ENCODE measurements around the gene MAPK8. TPM values are rescaled to one million over a fixed set of nuclear protein-coding genes. Genes with fewer than 3 reads are reported as not detected.

Gene MAPK8
- total RNA-seq, 2 donors from 2014 or later, result 39.3 to 74.4 TPM

- Histone ChIP-seq H3K36me3 (no peaks in the 10 kb centered on the region), H3K9me3 (no peaks in the 10 kb centered on the region), H3K4me3 (no peak overlapping the region), H3K27ac (no peak overlapping the region), H3K27me3 (replicated peaks; ENCODE audit: insufficient read depth) (no peaks in the 10 kb centered on the region), H3K4me1 (replicated peaks) (peaks cover 5% of the 10 kb centered on the region)
- 92% methylated on average over 9 of the region's 9 CpGs for WGBS
- intact Hi-C loops (cut with DNase I), result no loop called here
- TF ChIP-seq POLR2AphosphoS5 (IDR thresholded peaks at IDR 0.05), result no peak
- TF ChIP-seq POLR2A (IDR thresholded peaks at IDR 0.05), result no peak
- TF ChIP-seq CTCF (IDR thresholded peaks at IDR 0.05), result no peak
- DNase-seq (ENCODE audit: low spot score), result no peak
Observed at GRCh38 chr10:48290286-48290685, 16.2 kb upstream of the MAPK8 start.

- WGBS, result 76% methylated on average over 3 of the region's 3 CpGs
- no peak for DNase-seq (ENCODE audit: low spot score)
- no peaks in the 10 kb centered on the region for H3K27me3 ChIP-seq (replicated peaks; ENCODE audit: insufficient read depth)
- no peak overlapping the region for H3K4me3 ChIP-seq
- TF ChIP-seq CTCF (IDR thresholded peaks at IDR 0.05), result no peak
- no peak for TF ChIP-seq POLR2AphosphoS5 (IDR thresholded peaks at IDR 0.05)
- no peak for TF ChIP-seq POLR2A (IDR thresholded peaks at IDR 0.05)
- peaks cover 5% of the 10 kb centered on the region for H3K4me1 ChIP-seq (replicated peaks)
- no peaks in the 10 kb centered on the region for H3K36me3 ChIP-seq
- no peak overlapping the region for H3K27ac ChIP-seq
- no peaks in the 10 kb centered on the region for H3K9me3 ChIP-seq
- intact Hi-C loops (cut with DNase I), result no loop called here
Observed at GRCh38 chr10:48291190-48291589, 15.3 kb upstream of the MAPK8 start.

DNA sequence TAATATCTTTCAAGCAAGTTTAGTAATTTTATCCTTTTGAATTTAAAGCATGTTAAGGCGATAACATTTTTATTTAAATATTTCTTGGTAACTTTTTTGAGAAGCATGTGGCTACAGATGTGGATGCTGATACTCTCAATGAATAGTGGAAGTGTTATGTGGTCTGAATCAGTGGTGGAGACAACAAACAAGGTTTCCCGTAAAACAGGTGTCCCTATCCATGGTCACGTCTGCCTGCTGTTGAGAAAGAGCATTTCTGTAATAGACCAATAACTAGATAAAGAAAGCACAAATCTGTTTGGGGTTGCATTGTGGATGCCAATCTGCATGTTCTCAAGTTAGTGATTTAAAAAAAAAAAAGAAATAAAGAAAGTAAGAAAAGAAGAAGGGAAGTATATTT is 13.9 kb upstream of the MAPK8 start:
- DNase-seq (ENCODE audit: low spot score), result no peak
- Histone ChIP-seq H3K4me3 (no peak overlapping the region), H3K4me1 (replicated peaks) (peaks cover 10% of the 10 kb centered on the region), H3K27ac (no peak overlapping the region), H3K27me3 (replicated peaks; ENCODE audit: insufficient read depth) (no peaks in the 10 kb centered on the region), H3K9me3 (no peaks in the 10 kb centered on the region), H3K36me3 (no peaks in the 10 kb centered on the region)
- intact Hi-C loops (cut with DNase I), result no loop called here
- WGBS, result 96% methylated on average over 3 of the region's 3 CpGs
- TF ChIP-seq POLR2A (IDR thresholded peaks at IDR 0.05) (no peak), CTCF (IDR thresholded peaks at IDR 0.05) (no peak), POLR2AphosphoS5 (IDR thresholded peaks at IDR 0.05) (no peak)

DNA sequence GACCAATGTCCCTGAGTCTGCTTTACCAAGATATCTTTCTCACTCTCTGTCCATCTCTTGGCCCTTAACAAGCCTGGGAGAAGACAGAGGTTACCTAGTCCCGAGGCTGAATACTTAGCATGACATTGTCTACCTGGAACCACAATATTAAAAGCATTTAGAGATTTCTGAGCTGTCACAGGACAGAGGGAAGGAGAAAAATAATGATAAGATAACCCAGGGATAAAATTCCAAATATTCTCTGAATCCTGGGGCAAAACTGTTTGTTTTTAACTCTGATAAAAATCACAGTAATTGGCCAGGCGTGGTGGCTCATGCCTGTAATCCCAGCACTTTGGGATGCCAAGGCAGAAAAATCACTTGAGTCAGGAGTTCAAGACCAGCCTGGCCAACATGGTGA is 12.0 kb upstream of the MAPK8 start:
- no peak for DNase-seq (ENCODE audit: low spot score)
- H3K27ac ChIP-seq, result no peak overlapping the region
- intact Hi-C loops (cut with DNase I), result no loop called here
- no peaks in the 10 kb centered on the region for H3K27me3 ChIP-seq (replicated peaks; ENCODE audit: insufficient read depth)
- H3K36me3 ChIP-seq, result no peaks in the 10 kb centered on the region
- H3K4me1 ChIP-seq (replicated peaks), result peaks cover 5% of the 10 kb centered on the region
- 85% methylated on average over 2 of the region's 2 CpGs for WGBS
- H3K4me3 ChIP-seq, result no peak overlapping the region
- TF ChIP-seq CTCF (IDR thresholded peaks at IDR 0.05) (no peak), POLR2A (IDR thresholded peaks at IDR 0.05) (no peak), POLR2AphosphoS5 (IDR thresholded peaks at IDR 0.05) (no peak)
- no peaks in the 10 kb centered on the region for H3K9me3 ChIP-seq

GRCh38 chr10:48296576-48297098 is 9.8 kb upstream of the MAPK8 start:
- Histone ChIP-seq H3K4me1 (replicated peaks) (peaks cover 5% of the 10 kb centered on the region), H3K27ac (peak overlapping the region in 1 of 2 donors; percentile 50), H3K9me3 (no peaks in the 10 kb centered on the region), H3K27me3 (replicated peaks; ENCODE audit: insufficient read depth) (no peaks in the 10 kb centered on the region), H3K36me3 (no peaks in the 10 kb centered on the region), H3K4me3 (no peak overlapping the region)
- 73% methylated on average over 4 of the region's 4 CpGs for WGBS
- intact Hi-C loops (cut with DNase I), result no loop called here
- no peak for DNase-seq (ENCODE audit: low spot score)
- no peak for TF ChIP-seq POLR2AphosphoS5 (IDR thresholded peaks at IDR 0.05)
- no peak for TF ChIP-seq POLR2A (IDR thresholded peaks at IDR 0.05)
- no peak for TF ChIP-seq CTCF (IDR thresholded peaks at IDR 0.05)
